WTC11 (cell line): ENCODE measurements around the gene WWC1. TPM values are rescaled to one million over a fixed set of nuclear protein-coding genes. Genes with fewer than 3 reads are reported as not detected.

ENCODE experiments used
- ATAC-seq: fragments of 200-7000 bp; cut with Tn5 transposase; 2 replicates; pipeline ENCODE4 v1.10.0; 2021; ENCODE audit warnings: mild to moderate bottlenecking, moderate library complexity
- CTCF ChIA-PET: fragments of 300-600 bp; sonication (Branson Sonifier 250); formaldehyde crosslinking; loops from one replicate; lab custom pipeline; 2021; ENCODE audit warnings: antibody characterized with exemption; lab: Charles Lee
- POLR2A ChIA-PET: fragments of 350-600 bp; sonication (Branson Sonifier 250); formaldehyde crosslinking; loops from one replicate; lab custom pipeline; 2021; ENCODE audit warnings: antibody characterized with exemption; lab: Charles Lee
- DNase-seq: peaks from one replicate; pipeline ENCODE4 v3.0.0; 2021; ENCODE audit warnings: low spot score
- H3K27ac Mint-ChIP-seq: 2 replicates; pipeline ENCODE4 v1.8.0; 2021; ENCODE audit warnings: mixed read lengths
- H3K27me3 Mint-ChIP-seq: 2 replicates; pipeline ENCODE4 v1.8.0; 2021; ENCODE audit warnings: low read depth, mild to moderate bottlenecking, moderate library complexity, mixed read lengths
- H3K36me3 Mint-ChIP-seq: 2 replicates; pipeline ENCODE4 v1.8.0; 2021; ENCODE audit warnings: mixed read lengths
- H3K4me1 Mint-ChIP-seq: 2 replicates; pipeline ENCODE4 v1.8.0; 2022; ENCODE audit warnings: mixed read lengths
- H3K4me3 Mint-ChIP-seq: 2 replicates; pipeline ENCODE4 v1.8.0; 2021; ENCODE audit warnings: mild to moderate bottlenecking, moderate library complexity, mixed read lengths
- H3K9me3 Mint-ChIP-seq: 2 replicates; pipeline ENCODE4 v1.8.0; 2021; ENCODE audit warnings: mixed read lengths
- ARID4B ChIP-seq: sonication (generic); formaldehyde crosslinking; IDR thresholded peaks from 2 replicates; pipeline ENCODE4 v1.8.0; 2023; ENCODE audit warnings: missing genetic modification reagents, mild to moderate bottlenecking, borderline replicate concordance
- ATF3 ChIP-seq: sonication (generic); formaldehyde crosslinking; conservative IDR thresholded peaks from 2 replicates; pipeline ENCODE4 v1.8.1; 2022; ENCODE audit warnings: mild to moderate bottlenecking, missing genetic modification reagents
- FOXK1 ChIP-seq: sonication (generic); formaldehyde crosslinking; IDR thresholded peaks from 2 replicates; pipeline ENCODE4 v1.8.0; 2022; ENCODE audit warnings: mild to moderate bottlenecking, moderate library complexity, missing genetic modification reagents
- HMGA2 ChIP-seq: fragments of 250-450 bp; sonication (Bioruptor Pico); IDR thresholded peaks from 2 replicates; pipeline ENCODE4 v1.4.0; 2021; ENCODE audit warnings: mild to moderate bottlenecking, moderate library complexity
- KAT7 ChIP-seq: sonication (generic); formaldehyde crosslinking; IDR thresholded peaks from 2 replicates; pipeline ENCODE4 v1.8.1; 2023; ENCODE audit warnings: missing genetic modification reagents, mild to moderate bottlenecking, borderline replicate concordance
- RORB ChIP-seq: fragments of 250-450 bp; sonication (Bioruptor Pico); IDR thresholded peaks from 2 replicates; pipeline ENCODE4 v1.9.0; 2021; ENCODE audit warnings: mild to moderate bottlenecking
- SP1 ChIP-seq: sonication (generic); formaldehyde crosslinking; conservative IDR thresholded peaks from 2 replicates; pipeline ENCODE4 v1.8.1; 2022; ENCODE audit warnings: missing genetic modification reagents
- TCF7 ChIP-seq: sonication (generic); formaldehyde crosslinking; IDR thresholded peaks from 2 replicates; pipeline ENCODE4 v1.8.0; 2022; ENCODE audit warnings: mild to moderate bottlenecking, low read depth, missing genetic modification reagents, moderate library complexity
- TP53 ChIP-seq: sonication (generic); formaldehyde crosslinking; IDR thresholded peaks from 2 replicates; pipeline ENCODE4 v1.8.1; 2023; ENCODE audit warnings: mild to moderate bottlenecking, missing genetic modification reagents
- total RNA-seq: library from RNA; stranded (reverse); gene quantifications from 3 replicates; pipeline ENCODE4 v1.2.3, GENCODE V29; 2021
- TF ChIP-seq, protein P1 (sequence below): sonication (generic); formaldehyde crosslinking; conservative IDR thresholded peaks from 2 replicates; pipeline ENCODE4 v1.8.1; 2023; ENCODE audit warnings: mild to moderate bottlenecking, low read depth, missing genetic modification reagents, moderate library complexity
- TF ChIP-seq, protein P2 (sequence below): sonication (generic); formaldehyde crosslinking; IDR thresholded peaks from 2 replicates; pipeline ENCODE4 v1.8.1; 2022; ENCODE audit warnings: missing genetic modification reagents, borderline replicate concordance
- TF ChIP-seq, protein P3 (sequence below): sonication (generic); formaldehyde crosslinking; IDR thresholded peaks from 2 replicates; pipeline ENCODE4 v1.8.1; 2023; ENCODE audit warnings: mild to moderate bottlenecking, missing genetic modification reagents
- TF ChIP-seq, protein P4 (sequence below): fragments of 250-450 bp; sonication (Bioruptor Pico); IDR thresholded peaks from 2 replicates; pipeline ENCODE4 v1.9.0; 2021; ENCODE audit warnings: mild to moderate bottlenecking
- TF ChIP-seq, protein P5 (sequence below): sonication (generic); formaldehyde crosslinking; IDR thresholded peaks from 2 replicates; pipeline ENCODE4 v1.8.1; 2023; ENCODE audit warnings: mild to moderate bottlenecking, missing genetic modification reagents
- TF ChIP-seq, protein P6 (sequence below): fragments of 250-450 bp; sonication (Bioruptor Pico); IDR thresholded peaks from 2 replicates; pipeline ENCODE4 v1.9.0; 2021; ENCODE audit warnings: mild to moderate bottlenecking, borderline replicate concordance

Gene WWC1
- total RNA-seq, 1 experiment from 2014 or later, result 48.4 TPM

GRCh38 chr5:168443533-168443932 is 152.1 kb downstream of the WWC1 start:
- DNase-seq (no peak), ATAC-seq (no peak)
- CTCF ChIA-PET, result no interaction called here
- no peaks in the 10 kb centered on the region for H3K27me3 Mint-ChIP-seq
- no peaks in the 10 kb centered on the region for H3K9me3 Mint-ChIP-seq
- TF ChIP-seq FOXK1, result no peak
- TF ChIP-seq ATF3 (CRISPR knock-in tag), result no peak
- TF ChIP-seq SP1 (CRISPR knock-in tag), result no peak
- TF ChIP-seq, protein P1, sequence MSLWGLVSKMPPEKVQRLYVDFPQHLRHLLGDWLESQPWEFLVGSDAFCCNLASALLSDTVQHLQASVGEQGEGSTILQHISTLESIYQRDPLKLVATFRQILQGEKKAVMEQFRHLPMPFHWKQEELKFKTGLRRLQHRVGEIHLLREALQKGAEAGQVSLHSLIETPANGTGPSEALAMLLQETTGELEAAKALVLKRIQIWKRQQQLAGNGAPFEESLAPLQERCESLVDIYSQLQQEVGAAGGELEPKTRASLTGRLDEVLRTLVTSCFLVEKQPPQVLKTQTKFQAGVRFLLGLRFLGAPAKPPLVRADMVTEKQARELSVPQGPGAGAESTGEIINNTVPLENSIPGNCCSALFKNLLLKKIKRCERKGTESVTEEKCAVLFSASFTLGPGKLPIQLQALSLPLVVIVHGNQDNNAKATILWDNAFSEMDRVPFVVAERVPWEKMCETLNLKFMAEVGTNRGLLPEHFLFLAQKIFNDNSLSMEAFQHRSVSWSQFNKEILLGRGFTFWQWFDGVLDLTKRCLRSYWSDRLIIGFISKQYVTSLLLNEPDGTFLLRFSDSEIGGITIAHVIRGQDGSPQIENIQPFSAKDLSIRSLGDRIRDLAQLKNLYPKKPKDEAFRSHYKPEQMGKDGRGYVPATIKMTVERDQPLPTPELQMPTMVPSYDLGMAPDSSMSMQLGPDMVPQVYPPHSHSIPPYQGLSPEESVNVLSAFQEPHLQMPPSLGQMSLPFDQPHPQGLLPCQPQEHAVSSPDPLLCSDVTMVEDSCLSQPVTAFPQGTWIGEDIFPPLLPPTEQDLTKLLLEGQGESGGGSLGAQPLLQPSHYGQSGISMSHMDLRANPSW (CRISPR knock-in tag), result no peak
- TF ChIP-seq, protein P2, sequence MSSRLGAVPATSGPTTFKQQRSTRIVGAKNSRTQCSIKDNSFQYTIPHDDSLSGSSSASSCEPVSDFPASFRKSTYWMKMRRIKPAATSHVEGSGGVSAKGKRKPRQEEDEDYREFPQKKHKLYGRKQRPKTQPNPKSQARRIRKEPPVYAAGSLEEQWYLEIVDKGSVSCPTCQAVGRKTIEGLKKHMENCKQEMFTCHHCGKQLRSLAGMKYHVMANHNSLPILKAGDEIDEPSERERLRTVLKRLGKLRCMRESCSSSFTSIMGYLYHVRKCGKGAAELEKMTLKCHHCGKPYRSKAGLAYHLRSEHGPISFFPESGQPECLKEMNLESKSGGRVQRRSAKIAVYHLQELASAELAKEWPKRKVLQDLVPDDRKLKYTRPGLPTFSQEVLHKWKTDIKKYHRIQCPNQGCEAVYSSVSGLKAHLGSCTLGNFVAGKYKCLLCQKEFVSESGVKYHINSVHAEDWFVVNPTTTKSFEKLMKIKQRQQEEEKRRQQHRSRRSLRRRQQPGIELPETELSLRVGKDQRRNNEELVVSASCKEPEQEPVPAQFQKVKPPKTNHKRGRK (CRISPR knock-in tag), result no peak
- TF ChIP-seq, protein P3, sequence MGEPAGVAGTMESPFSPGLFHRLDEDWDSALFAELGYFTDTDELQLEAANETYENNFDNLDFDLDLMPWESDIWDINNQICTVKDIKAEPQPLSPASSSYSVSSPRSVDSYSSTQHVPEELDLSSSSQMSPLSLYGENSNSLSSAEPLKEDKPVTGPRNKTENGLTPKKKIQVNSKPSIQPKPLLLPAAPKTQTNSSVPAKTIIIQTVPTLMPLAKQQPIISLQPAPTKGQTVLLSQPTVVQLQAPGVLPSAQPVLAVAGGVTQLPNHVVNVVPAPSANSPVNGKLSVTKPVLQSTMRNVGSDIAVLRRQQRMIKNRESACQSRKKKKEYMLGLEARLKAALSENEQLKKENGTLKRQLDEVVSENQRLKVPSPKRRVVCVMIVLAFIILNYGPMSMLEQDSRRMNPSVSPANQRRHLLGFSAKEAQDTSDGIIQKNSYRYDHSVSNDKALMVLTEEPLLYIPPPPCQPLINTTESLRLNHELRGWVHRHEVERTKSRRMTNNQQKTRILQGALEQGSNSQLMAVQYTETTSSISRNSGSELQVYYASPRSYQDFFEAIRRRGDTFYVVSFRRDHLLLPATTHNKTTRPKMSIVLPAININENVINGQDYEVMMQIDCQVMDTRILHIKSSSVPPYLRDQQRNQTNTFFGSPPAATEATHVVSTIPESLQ (CRISPR knock-in tag), result no peak
- TF ChIP-seq, protein P4, sequence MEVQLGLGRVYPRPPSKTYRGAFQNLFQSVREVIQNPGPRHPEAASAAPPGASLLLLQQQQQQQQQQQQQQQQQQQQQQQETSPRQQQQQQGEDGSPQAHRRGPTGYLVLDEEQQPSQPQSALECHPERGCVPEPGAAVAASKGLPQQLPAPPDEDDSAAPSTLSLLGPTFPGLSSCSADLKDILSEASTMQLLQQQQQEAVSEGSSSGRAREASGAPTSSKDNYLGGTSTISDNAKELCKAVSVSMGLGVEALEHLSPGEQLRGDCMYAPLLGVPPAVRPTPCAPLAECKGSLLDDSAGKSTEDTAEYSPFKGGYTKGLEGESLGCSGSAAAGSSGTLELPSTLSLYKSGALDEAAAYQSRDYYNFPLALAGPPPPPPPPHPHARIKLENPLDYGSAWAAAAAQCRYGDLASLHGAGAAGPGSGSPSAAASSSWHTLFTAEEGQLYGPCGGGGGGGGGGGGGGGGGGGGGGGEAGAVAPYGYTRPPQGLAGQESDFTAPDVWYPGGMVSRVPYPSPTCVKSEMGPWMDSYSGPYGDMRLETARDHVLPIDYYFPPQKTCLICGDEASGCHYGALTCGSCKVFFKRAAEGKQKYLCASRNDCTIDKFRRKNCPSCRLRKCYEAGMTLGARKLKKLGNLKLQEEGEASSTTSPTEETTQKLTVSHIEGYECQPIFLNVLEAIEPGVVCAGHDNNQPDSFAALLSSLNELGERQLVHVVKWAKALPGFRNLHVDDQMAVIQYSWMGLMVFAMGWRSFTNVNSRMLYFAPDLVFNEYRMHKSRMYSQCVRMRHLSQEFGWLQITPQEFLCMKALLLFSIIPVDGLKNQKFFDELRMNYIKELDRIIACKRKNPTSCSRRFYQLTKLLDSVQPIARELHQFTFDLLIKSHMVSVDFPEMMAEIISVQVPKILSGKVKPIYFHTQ (CRISPR knock-in tag), result no peak
- TF ChIP-seq TCF7, result no peak
- no peak for TF ChIP-seq TP53 (CRISPR knock-in tag)
- no peak for TF ChIP-seq ARID4B (CRISPR knock-in tag)
- TF ChIP-seq, protein P5, sequence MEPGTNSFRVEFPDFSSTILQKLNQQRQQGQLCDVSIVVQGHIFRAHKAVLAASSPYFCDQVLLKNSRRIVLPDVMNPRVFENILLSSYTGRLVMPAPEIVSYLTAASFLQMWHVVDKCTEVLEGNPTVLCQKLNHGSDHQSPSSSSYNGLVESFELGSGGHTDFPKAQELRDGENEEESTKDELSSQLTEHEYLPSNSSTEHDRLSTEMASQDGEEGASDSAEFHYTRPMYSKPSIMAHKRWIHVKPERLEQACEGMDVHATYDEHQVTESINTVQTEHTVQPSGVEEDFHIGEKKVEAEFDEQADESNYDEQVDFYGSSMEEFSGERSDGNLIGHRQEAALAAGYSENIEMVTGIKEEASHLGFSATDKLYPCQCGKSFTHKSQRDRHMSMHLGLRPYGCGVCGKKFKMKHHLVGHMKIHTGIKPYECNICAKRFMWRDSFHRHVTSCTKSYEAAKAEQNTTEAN, result no peak
- no peak for TF ChIP-seq KAT7 (CRISPR knock-in tag)
- no peak for TF ChIP-seq RORB (CRISPR knock-in tag)
- TF ChIP-seq, protein P6, sequence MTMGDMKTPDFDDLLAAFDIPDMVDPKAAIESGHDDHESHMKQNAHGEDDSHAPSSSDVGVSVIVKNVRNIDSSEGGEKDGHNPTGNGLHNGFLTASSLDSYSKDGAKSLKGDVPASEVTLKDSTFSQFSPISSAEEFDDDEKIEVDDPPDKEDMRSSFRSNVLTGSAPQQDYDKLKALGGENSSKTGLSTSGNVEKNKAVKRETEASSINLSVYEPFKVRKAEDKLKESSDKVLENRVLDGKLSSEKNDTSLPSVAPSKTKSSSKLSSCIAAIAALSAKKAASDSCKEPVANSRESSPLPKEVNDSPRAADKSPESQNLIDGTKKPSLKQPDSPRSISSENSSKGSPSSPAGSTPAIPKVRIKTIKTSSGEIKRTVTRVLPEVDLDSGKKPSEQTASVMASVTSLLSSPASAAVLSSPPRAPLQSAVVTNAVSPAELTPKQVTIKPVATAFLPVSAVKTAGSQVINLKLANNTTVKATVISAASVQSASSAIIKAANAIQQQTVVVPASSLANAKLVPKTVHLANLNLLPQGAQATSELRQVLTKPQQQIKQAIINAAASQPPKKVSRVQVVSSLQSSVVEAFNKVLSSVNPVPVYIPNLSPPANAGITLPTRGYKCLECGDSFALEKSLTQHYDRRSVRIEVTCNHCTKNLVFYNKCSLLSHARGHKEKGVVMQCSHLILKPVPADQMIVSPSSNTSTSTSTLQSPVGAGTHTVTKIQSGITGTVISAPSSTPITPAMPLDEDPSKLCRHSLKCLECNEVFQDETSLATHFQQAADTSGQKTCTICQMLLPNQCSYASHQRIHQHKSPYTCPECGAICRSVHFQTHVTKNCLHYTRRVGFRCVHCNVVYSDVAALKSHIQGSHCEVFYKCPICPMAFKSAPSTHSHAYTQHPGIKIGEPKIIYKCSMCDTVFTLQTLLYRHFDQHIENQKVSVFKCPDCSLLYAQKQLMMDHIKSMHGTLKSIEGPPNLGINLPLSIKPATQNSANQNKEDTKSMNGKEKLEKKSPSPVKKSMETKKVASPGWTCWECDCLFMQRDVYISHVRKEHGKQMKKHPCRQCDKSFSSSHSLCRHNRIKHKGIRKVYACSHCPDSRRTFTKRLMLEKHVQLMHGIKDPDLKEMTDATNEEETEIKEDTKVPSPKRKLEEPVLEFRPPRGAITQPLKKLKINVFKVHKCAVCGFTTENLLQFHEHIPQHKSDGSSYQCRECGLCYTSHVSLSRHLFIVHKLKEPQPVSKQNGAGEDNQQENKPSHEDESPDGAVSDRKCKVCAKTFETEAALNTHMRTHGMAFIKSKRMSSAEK (CRISPR knock-in tag), result no peak
- TF ChIP-seq HMGA2, result no peak
- peaks cover 45% of the 10 kb centered on the region for H3K36me3 Mint-ChIP-seq
- no peak overlapping the region for H3K4me3 Mint-ChIP-seq
- H3K27ac Mint-ChIP-seq, result no peak overlapping the region
- H3K4me1 Mint-ChIP-seq, result no peaks in the 10 kb centered on the region
- POLR2A ChIA-PET, result no interaction called here
